GM18508 (cell line): ENCODE data around the gene ZNF577.
"Not testable (repeated sequence)": the region's sequence is repeated elsewhere in the genome, so short reads cannot be mapped to it uniquely, and the experiment has no call there.

Experiments
- ATAC-seq: cut with Tn5 transposase; IDR thresholded peaks from one replicate; pipeline ENCODE4 v1.9.1; 2021; ENCODE audit warnings: moderate number of reproducible peaks; ENCODE audit not compliant: insufficient read depth, unreplicated experiment

The ZNF577 gene

GRCh38 chr19:51887522-51888498 lies at the start of gene ZNF577:
Gene ZNF577, minus strand, starts transcription at chr19:51887951. Its CDS starts 7,569 bp downstream, at chr19:51880382.
- ATAC-seq: no peak

GRCh38 chr19:51931921-51932320 lies 44.2 kb upstream of the ZNF577 start:
- no peak for ATAC-seq

GRCh38 chr19:51927859-51928258 lies 40.1 kb upstream of the ZNF577 start:
- no peak for ATAC-seq

- peak; percentile 66 for ATAC-seq
These were observed 39.3 kb upstream of the ZNF577 start, which contains the start of gene ZNF613 for GRCh38 chr19:51926784-51927741. Gene ZNF613, plus strand, starts transcription at chr19:51927472. Its CDS starts 8,749 bp downstream, at chr19:51936221.

GRCh38 chr19:51926426-51926783 lies 38.7 kb upstream of the ZNF577 start:
- ATAC-seq: no peak

GRCh38 chr19:51921949-51922348 lies 34.2 kb upstream of the ZNF577 start:
- no peak for ATAC-seq

DNA sequence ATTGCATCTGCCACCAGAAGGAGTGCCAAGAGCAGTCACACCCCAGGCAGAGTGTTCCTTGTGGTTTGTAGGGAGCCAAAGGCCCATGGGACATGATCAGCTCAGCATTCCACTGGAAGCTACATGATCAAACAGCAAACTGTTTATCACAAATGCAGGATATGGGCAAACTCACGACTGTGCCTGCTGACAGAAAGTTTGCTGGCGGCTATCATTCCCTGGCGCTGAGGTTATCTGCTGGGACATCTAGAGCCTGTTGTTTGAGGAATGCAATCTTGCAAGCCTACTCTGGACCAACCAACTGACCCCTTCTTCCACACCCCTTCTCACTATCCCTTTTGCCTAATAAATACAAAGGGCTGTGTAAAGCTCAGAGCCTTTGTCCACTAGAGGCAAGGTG lies 31.9 kb upstream of the ZNF577 start:
- no peak for ATAC-seq

- ATAC-seq: no peak
These were observed 28.4 kb upstream of the ZNF577 start for GRCh38 chr19:51916167-51916566.

DNA sequence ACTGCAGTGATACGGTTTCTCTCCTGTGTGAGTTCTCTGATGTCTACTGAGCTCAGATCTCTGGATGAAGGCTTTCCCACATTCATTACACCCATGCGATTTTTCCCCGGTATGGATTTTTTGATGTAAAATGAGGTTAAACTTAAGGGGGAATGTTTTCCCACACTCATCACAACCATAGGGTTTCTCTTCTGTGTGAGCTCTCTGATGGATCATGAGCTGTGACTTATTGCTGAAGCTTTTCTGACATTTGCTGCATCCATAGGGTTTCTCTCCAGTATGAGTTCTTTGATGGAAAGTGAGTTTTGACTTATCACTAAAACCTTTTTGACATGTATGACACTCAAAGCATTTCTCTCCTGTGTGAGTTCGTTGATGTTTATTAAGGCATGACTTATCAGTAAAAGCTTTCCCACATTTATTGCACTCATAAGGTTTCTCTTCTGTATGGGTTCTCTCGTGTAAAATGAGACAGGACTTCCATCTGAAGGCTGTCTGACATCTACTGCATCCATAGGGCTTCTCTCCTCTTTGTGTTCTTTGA lies 27.6 kb upstream of the ZNF577 start:
- ATAC-seq: no peak

GRCh38 chr19:51907981-51908380 lies 20.2 kb upstream of the ZNF577 start:
- not testable (repeated sequence) for ATAC-seq

GRCh38 chr19:51906108-51906507 lies 18.4 kb upstream of the ZNF577 start:
- ATAC-seq: not testable (repeated sequence)

DNA sequence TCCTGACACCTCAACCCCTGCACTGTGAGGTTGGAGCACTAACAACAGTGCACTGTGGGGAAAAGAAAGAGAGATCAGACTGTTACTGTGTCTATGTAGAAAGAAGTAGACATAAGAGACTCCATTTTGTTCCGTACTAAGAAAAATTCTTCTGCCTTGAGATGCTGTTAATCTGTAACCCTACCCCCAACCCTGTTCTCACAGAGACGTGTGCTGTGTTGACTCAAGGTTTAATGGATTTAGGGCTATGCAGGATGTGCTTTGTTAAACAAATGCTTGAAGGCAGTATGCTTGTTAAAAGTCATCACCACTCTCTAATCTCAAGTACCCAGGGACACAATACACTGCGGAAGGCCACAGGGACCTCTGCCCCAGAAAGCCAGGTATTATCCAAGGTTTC lies 17.9 kb upstream of the ZNF577 start:
- ATAC-seq: not testable (repeated sequence)

DNA sequence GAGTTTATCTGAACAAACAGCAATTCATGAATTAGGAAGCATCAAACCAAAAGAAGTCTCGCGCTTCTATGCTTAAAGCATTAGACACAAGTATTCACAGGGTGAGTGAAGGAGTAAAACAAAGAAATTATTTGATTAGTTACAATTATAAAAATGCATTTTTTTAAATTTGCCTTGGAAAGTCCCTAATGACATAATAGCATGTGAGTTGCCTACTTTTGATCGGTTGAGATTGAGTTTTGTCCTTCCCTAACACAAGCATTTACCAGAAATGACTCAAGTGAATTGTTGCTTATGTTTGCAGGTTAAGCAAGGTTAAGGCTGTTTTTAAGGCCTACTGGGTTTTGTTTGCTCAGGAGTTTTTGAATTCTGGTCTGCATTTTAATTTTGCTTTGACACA lies 17.5 kb upstream of the ZNF577 start:
- no peak for ATAC-seq

- no peak for ATAC-seq
These were observed 16.8 kb upstream of the ZNF577 start, which contains the start of gene ZNF649 for GRCh38 chr19:51904331-51905165. Gene ZNF649, minus strand, starts transcription at chr19:51905017. Its CDS starts 4,910 bp downstream, at chr19:51900107.

DNA sequence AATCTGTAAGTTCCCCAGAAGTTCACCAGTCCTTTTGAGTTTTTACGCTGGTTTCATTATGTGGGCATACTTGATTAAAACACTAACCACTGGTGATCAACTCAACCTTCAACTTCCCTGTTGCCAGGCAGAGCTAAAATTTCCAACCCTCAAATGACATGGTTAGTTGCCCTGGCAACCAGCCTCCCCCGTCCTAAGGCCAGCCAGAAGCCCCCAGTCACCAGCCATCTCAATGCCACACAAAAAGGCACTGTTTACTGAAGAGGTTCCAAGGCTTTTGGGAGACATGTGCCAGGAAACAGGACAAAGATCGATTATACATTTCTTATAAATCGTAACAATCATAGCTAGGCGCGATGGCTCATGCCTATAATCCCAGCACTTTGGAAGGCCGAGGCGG lies 15.4 kb upstream of the ZNF577 start:
- ATAC-seq: no peak

DNA sequence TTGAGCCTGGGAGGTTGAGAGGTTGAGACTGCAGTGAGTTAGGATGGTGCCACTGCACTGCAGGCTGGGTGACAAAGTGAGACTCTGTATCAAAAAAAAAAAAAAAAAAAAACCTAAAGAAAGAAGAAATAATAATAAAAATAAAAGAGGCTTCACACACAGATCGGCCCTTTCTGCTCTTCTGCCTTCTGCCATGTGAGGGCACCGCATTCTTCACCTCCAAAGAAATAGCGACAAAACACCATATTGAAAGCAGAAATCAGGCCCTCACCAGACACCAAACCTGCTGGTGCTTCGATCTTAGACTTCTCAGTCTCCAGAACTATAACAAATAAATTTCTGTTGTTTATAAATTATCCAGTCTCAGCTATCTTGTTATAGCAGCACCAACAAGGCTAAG lies 14.1 kb upstream of the ZNF577 start:
- ATAC-seq: no peak

- no peak for ATAC-seq
These were observed 3.5 kb upstream of the ZNF577 start for GRCh38 chr19:51891193-51891747.

- ATAC-seq: no peak
These were observed 2.2 kb upstream of the ZNF577 start for GRCh38 chr19:51889934-51890333.

DNA sequence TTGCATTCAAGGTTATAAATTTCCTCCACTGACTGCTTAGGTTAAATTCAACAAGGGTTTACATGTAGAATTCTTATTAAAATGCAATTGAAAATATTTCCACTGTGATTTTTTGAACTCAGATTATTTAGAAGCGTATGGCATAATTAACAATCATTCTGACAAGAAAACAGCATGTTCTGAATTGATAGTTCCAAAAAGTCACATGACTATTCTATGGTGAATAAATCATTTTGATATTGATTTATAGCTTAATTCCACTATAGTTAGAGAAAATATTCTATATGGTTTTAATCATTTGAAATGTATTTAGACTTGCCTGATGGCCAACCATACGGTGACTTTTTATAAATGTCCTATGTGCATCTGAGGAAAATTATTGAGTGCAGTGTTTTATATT lies 3.0 kb downstream of the ZNF577 start:
- no peak for ATAC-seq
